ENCODE data around the gene GALNT18.

GRCh38 chr11:11458001-11458400, 163.8 kb downstream of the GALNT18 start:
- TF ChIP-seq CTCF (IDR thresholded peaks at IDR 0.05; ENCODE audit: insufficient read depth, low read length, poor library complexity, severe bottlenecking) (no peak), EZH2phosphoT487 (conservative IDR thresholded peaks at IDR 0.05; ENCODE audit: low read length) (no peak)

Measured in SU-DHL-6 (cell line).